ENCODE data around the gene IL20.

The IL20 gene

DNA sequence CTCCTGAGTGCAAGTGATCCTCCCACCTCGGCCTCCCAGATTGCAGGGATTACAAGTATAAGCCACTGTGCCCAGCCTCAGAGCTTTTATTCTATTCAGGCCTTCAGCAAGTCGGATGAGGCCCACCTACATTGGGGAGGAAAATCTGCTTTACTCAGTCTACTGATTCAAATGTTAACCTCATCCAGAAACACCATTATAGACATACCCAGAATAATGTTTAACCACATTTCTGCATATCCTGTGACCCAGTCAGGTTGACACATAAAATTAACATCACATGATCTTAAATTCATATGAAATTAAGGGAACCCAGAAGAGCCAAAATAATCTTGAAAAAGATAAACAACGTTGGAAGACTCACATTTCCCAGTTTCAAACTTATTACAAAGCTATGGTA, 14.9 kb downstream of the IL20 start:
- DNase-seq (ENCODE audit: low read depth): no peak

DNA sequence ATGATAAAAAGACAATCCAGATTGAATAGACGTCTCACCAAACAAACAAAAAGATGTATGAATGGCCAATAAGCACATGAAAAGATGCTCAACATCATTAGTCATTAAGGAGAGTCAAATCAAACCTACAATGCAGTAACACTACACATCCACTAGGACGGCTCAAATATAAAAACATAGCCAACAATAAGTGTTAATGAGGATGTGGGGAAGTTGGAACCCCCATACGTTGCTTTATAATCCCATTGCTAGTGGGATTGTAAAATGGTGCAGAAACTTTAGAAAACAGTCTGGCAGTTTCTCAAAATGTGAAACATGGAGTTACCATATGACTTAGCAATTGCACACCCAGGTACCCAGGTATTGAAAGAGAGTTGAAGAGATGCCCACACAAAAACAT, 17.1 kb downstream of the IL20 start:
- DNase-seq (ENCODE audit: low read depth): no peak

DNA sequence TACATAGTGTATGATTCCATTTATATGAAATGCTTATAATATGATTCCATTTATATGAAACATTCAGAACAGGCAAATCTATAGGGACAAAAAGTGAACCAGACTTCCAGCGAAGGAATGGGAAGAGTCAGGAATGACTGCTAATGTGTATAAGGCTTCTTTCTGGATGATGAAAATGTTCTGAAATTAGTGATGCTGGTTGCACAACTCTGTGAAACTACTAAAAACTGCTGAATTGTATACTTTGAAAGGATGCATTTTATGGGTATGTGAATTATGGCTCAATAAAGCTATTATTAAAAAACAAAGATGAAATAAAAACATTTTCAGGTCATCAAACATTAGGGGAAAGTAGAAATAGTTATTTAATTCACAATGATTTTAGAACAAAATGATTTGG, 17.7 kb downstream of the IL20 start:
- DNase-seq (ENCODE audit: low read depth): no peak

DNA sequence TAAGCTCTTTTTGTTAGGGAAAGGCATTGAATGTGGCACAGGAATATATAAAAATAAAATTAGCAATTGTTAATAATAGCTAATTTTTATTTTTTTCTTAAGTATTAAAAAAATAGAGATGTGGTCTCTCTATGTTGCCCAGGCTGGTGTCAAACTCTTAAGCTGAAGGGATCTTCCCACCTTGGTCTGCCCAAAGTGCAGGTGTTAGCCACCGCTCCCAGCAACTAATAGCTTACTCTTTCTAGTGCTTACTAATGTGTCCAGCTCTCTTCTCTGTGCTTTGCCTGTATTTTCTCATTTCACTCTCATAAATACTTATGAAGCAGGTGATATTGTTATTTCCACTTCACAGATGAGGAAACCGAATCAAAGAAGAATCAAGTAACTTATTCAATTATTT, 18.5 kb downstream of the IL20 start:
- DNase-seq (ENCODE audit: low read depth): no peak

DNA sequence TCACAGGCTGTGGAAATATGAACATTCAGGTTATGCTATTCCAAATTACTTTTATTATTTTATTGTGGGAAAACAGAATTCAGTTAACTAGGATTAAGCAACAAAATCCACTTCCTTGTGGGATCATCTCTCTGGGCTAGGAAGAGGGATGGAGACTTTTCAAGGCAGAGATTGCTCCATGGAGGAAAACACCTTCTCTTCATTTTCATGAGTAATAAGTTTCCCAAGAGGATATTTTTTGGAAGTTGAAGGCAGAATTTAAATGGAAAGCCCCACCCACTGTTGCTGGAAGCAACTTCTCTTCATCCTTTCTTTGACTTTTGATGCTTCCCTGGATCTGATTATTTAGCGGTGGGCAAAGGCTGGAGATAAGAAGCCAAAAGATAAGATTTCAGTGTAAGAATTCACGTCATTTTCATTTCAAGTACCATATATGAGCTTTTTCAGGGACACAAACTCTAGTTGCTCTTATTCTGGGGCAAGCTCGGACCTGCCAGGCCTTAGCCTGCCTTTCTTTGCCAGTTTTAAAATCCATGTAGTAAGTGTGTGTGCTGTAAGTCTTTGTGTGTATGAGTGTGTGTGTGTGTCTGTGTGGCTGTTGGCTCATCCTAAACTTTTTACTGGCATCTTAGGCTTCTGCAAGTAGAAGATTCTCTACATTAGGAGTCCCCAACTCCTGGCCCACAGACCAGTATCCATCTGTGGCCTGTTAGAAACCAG, 20.1 kb downstream of the IL20 start:
- no peak for DNase-seq (ENCODE audit: low read depth)

DNA sequence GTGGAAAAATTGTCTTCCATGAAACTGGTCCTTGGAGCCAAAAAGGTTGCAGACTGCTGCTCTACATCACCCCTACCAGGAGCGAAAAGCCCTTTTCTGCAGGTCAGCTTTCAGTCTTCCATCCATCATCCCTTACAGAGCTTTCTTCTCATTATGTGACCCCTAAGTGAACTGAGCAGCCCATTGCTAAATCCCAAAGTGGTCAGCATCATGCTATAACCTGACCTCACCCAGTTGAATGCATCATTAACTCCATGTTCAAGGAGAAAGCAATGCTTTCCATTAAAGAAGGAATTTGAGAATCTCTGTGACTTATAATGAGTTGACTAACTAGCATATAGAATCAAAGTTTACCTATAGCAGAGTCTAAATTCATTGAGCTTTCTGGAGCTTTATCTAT, 21.4 kb downstream of the IL20 start:
- DNase-seq (ENCODE audit: low read depth): no peak

DNA sequence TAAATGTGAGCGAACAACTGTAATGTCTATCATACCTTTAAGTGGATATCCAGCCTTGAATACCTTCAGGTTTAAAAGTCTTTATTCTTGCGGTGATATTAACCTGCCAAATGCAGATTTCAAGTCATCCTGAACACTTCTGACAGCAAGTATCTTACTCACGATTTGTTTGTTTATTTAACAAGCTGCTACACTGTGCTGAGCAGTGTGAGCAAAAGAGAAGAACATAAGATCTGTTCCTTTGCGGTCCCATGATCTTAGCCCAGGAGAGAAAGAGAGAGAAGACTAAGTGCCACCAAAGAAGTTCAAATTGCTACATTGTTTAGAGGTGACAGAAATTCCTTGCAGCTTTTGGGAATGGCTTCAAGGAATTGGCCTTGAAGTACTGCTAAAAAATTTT, 22.3 kb downstream of the IL20 start:
- DNase-seq (ENCODE audit: low read depth): no peak

DNA sequence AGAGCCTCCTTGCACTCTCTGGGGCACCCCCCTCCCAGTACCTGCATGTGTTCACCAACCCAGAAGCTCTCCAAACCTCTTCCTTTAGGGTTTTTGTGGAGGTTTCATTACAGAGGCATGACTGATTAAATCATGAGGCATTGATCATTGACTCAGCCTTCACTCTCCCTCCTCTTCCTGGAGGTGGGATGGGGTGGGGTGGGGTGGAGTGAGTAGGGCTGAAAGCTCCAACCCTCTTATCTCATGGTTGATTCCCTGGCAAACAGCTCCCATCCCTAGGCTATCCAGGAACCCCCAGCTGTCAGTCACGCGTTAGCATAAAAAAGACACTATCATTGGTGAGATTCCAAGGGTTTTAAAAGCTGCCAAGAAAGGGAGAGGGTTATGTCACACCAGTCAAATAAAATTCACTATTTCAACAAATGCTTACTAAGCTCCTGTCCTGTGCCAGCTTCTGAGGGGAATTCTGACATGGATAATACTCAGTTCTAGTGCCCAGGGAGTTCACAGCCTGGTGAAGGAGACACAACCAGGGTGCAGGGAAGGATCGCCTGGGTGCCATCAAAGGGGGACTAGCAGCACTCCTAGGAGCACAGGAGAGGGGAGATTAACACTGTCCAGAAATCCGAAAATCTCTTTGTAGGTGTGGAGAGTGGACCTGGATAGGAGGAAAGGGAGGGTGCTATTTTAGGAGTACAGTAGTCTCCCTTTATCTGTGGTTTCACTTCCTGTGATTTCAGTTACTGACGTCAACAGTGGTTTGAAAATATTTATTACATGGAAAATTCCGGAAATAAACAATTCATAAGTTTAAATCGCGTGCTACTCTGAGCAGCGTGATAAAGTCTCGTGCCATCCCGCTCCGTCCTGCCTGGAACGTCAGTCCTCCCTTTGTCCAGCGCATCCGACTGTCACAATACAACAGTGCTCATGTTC, 25.0 kb downstream of the IL20 start:
- no peak for DNase-seq (ENCODE audit: low read depth)

DNA sequence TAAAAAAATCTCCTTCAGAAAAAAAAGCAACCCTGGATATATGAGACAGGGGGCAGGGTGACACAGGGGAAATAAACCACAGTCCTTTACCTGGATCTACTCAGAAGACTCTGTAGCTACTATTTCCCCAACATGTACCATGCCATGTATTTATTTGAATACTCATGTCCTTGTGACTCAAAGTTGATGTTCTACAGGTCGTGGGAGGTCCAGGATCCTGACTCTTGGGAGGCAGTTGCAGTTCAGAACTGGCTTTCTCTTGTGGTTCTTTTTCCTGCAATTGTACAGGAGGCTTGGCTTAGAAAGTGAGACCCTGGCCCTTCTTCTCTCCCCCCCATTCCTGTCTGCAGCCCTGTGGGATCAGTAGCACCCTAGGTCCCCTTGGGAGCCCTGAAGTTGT, 26.0 kb downstream of the IL20 start:
- no peak for DNase-seq (ENCODE audit: low read depth)

DNA sequence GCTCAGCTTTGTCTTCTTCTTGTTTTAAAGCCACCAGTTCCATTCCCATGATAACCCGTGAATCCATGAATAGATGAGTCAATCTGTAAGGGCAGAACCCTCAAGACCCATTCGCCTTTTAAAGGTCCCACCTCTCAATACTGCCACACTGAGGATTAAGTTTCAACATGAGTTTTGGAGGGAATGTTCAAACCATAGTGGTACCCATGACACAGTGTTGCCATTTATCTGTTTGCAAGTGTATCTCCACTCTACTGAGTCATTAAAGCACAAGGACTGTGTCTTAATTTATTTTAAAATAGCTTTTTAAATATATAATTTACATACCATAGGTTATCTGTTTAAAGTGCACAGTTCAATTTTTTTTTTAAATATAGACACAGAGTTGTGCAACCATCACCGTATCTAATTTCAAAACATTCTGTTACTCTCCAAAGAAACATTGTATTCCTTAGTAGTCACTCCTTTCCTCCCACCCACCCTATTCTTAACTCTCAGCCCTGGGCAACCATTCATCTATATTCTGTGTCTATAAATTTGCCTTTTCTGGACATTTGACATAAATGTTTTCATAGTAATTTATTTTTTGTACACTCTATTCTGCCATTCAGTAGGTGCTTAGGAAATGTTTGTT, 27.0 kb downstream of the IL20 start:
- DNase-seq (ENCODE audit: low read depth): no peak

DNA sequence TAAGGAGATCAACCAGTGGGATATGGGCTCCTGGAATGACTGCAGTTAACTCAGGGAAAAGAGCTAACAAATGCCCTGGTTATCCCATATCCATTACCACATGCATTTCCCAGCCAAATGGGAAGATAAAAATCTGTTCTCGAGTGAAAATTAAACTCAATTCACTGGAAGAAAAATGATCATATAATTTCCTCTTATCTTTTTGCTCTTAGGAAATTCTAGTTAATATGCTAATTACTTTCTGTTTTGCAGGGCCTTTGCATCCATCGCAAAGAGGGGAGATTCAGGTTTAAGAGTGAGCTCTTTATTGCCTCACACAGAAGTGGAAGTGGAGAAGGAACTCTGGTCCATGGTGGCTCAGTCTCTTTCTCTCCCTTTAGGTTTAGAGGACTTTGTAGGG, 28.0 kb downstream of the IL20 start:
- DNase-seq (ENCODE audit: low read depth): no peak

DNA sequence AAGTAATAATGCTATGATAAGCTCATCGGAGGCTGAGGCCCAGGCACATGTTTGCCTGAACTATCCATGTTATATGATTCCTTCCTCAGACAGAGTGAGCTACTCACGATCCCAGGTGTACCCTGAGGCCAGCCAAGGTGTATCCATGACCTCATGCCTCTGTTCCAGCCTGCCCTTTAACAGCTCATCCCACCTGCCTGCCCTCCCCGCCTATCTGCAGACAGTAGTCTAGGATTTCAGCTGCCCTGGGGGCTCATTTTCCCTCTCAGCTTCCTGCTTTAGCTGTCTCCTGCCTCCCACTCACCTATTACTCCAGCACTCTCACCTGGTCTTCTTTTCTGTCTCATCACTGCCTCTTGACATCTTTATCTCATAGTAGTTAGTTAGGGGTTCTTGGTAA, 29.9 kb downstream of the IL20 start:
- DNase-seq (ENCODE audit: low read depth): no peak

DNA sequence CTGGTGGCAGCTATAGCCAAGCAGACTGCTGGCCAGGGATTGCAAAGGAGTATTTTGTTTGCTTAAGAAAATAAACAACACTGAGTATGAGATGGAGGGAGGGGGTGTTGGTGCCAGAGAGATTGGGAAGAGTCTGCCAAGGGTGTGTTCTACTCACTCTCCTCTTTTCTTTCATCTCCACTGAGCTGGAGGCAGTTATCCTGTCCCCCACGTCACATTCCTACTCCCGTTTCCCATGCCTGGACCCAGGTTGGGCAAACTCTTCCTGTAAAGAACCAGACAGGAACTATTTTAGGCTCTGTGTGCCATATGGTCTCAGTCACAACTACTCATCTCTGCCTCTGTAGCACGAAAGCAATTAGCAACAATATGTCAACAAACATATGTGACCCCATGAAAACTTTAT, 30.4 kb downstream of the IL20 start:
- DNase-seq (ENCODE audit: low read depth): no peak

DNA sequence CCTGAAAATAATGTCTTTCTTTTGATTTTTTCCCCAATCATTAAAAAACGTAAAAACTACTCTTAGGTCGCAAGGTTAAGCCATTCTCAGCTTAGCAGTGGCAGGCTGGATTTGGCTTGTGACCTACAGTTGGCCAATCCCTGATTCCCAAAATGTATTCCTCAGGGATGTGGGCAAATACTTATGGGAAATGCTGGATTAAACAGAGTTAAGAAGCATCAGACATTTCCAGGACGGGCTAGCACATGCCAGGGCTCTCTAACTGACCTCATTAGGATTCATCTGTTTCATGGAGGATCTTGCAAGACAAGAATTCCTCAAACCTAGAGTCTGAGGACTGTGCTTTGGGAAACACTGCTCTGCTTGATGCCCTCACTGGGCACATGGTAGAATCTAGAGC, 30.8 kb downstream of the IL20 start:
- no peak for DNase-seq (ENCODE audit: low read depth)

DNA sequence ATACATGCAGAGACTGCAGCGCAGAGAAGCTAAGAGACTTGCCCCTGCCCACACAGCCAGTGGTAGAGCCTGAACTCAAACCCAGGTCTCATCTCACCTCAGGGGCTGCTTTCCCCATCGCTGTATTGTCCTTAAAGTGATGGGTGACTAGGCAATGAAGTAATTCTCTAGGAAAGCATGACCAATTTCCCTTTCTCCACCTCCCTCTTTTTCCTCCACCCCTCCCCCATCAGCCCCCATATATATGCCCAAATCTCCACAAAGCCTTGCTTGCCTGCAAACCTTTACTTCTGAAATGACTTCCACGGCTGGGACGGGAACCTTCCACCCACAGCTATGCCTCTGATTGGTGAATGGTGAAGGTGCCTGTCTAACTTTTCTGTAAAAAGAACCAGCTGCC, 31.8 kb downstream of the IL20 start, which contains the start of gene IL24:
IL24 (plus strand) TSS at position 269 of the 400 bp plus-strand sequence. CDS start 390 bp downstream, outside the sequence.
- DNase-seq (ENCODE audit: low read depth): no peak

DNA sequence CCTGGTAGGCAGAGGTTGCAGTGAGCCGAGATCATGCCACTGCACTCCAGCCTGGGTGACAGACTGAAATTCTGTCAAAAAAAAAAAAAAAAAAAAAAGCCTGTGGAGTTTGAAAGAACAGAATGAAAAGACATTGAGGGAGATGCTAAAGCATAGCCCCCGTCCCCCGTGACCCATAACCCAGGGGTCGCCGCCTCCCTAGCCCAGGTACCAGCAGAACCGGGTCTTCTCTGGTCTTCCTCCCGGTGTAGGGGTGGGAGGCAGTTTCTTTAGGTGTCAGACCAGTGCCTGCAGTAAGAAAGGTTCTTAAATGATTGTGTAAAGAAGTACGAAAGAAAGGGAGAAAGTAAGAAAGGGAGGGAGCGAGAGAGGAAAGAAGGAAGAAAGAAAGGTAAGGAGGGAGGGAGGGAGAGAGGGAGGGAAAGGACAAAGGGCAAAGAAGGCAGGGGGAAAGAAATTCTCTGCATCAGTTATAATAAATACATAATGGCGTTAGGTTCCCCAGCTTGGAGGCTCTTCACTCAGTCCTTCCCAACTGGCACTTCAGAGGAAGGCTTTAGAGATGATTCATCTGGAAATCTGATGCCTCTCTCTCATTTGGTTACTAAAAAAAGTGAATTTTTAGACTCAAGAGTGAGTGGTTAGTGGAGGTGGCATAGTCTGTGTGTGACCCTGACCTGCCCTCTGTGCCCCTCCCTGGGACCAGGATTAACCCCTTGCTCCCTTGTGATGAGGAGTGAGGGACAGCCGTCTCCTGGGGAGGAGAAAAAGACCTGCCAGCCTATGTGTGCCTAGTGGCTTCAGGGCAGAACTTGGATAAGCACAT, 32.9 kb downstream of the IL20 start:
- no peak for DNase-seq (ENCODE audit: low read depth)

DNA sequence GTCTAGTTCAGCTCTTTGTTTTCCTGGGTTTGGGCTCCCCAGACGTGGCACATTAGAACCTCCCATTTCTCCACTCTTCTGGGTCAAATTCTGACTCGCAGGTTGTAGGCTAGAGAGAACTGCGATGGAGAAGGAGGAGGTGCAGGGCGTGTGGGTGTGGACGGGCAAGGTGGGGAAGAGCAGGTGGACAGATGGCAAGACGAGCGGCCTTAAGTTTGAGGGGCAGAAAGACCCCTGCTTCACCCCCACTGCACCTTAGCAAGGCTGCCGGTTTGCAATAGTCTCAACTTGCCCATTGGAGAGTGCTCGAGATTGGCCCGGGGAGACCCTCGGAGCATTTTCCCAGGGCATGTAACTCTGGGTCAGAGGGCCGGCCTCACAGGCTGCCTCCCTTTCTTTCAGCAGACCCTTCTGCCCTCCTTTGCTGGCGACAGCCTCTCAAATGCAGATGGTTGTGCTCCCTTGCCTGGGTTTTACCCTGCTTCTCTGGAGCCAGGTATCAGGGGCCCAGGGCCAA, 33.5 kb downstream of the IL20 start:
- DNase-seq (ENCODE audit: low read depth): no peak

DNA sequence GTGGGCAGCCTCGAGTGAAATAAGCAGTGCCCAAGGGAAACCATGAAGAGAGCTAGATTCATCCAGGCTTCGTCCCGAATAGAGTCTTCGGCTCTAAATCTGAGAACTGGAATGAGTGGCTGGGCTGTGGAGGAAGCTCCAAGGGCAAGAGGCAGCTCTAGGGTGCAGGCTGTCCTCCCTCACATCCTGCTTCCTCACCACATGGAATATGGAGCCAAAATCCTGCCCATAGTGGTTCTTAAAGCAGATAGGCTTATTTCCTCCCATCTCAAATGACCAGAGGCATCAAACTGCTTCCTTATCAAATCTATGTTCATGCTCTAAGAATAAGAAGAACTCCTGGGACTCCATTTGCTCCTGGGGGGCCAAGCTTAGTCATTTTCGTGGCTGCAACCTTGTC, 34.3 kb downstream of the IL20 start:
- DNase-seq (ENCODE audit: low read depth): no peak

DNA sequence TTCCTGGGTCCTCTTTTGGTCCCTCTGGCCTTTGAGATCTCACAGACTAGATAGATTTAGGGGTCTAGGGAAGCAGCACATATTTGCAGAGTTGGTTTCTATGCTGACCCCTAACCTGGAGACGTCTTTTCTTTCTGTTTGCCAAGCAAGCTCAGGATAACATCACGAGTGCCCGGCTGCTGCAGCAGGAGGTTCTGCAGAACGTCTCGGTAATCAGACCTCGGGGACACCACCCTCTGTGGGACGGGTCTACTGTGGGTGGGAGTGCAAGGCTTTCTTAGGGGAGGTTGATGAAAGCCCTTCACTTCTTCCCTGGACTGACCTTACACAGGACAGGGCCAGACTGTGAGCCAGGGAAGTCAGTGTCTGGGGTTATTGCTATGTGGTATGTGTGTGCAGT, 34.7 kb downstream of the IL20 start:
- no peak for DNase-seq (ENCODE audit: low read depth)

DNA sequence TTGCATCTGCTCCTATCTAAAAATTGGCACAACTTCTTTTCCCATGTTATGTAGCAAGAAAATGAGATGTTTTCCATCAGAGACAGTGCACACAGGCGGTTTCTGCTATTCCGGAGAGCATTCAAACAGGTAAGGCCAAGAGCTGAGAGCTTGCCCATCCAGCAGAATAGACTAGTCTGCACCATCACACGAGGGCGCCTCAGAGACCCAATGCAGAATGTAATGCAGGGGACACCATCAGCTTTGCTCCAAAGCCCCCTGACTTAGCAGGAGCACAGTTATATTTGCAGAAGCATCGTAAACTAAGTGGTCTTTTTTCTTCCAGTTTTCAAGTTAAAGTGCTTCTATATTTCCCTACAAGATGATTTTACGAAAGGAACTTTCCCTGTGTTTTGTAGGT, 36.5 kb downstream of the IL20 start:
- no peak for DNase-seq (ENCODE audit: low read depth)

DNA sequence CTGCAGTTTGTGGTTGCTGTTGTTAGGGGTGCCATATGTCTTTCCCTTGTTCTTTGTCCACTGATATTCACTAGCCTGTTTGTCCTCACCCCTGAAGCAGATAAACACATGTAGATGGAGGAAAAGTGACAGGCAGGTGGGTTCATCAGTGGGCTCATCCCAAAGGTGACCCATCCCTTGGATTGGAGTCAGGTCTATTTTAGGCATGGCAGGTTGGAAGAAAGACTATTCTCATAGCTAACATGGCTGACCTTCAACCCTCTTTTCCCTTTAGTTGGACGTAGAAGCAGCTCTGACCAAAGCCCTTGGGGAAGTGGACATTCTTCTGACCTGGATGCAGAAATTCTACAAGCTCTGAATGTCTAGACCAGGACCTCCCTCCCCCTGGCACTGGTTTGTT, 37.3 kb downstream of the IL20 start:
- no peak for DNase-seq (ENCODE audit: low read depth)

DNA sequence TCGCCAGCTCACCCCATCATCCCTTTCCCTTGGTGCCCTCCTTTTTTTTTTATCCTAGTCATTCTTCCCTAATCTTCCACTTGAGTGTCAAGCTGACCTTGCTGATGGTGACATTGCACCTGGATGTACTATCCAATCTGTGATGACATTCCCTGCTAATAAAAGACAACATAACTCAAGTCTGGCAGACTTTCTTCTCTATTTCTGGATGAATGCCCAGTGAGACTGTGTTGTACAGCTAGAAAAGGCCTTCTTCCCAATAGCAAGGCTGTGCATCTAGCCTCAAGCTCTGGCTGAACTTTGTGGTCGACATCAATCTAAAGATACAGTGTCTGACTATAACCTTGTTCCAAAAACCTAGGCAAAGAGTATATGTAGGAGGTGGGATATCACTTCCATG, 38.3 kb downstream of the IL20 start:
- DNase-seq (ENCODE audit: low read depth): no peak
